ENCODE results near the gene NEDD9.

Gene NEDD9

GRCh38 chr6:11197850-11198249 is 34.6 kb downstream of the NEDD9 start:
- no peak for DNase-seq

GRCh38 chr6:11197175-11197536 is 35.3 kb downstream of the NEDD9 start:
- no peak for DNase-seq

GRCh38 chr6:11196511-11197174 is 35.8 kb downstream of the NEDD9 start:
- DNase-seq, result no peak

GRCh38 chr6:11194356-11195218 is 37.9 kb downstream of the NEDD9 start:
- DNase-seq, result no peak

- DNase-seq, result no peak
Measured at GRCh38 chr6:11193434-11193833, 39.0 kb downstream of the NEDD9 start.

GRCh38 chr6:11192167-11192566 is 40.3 kb downstream of the NEDD9 start:
- DNase-seq, result no peak

GRCh38 chr6:11190625-11191245 is 41.7 kb downstream of the NEDD9 start:
- no peak for DNase-seq

GRCh38 chr6:11189865-11190624 is 42.4 kb downstream of the NEDD9 start:
- DNase-seq, result no peak

GRCh38 chr6:11188161-11188915 is 44.1 kb downstream of the NEDD9 start:
- DNase-seq, result no peak

- DNase-seq, result no peak
Measured at GRCh38 chr6:11187301-11187700, 45.2 kb downstream of the NEDD9 start.

- DNase-seq, result no peak
Measured at GRCh38 chr6:11185204-11185842, 47.1 kb downstream of the NEDD9 start.

GRCh38 chr6:11183761-11184362 is 48.6 kb downstream of the NEDD9 start:
- DNase-seq, result no peak

- no peak for DNase-seq
Measured at GRCh38 chr6:11181478-11182136, 50.9 kb downstream of the NEDD9 start.

- DNase-seq, result no peak
Measured at GRCh38 chr6:11179419-11180202, 52.9 kb downstream of the NEDD9 start.

- no peak for DNase-seq
Measured at GRCh38 chr6:11179088-11179418, 53.4 kb downstream of the NEDD9 start.

GRCh38 chr6:11177271-11177670 is 55.2 kb downstream of the NEDD9 start:
- no peak for DNase-seq

GRCh38 chr6:11174242-11174611 is 58.2 kb downstream of the NEDD9 start:
- no peak for DNase-seq

- peak; percentile 51 for DNase-seq
Measured at GRCh38 chr6:11172501-11173327, 59.8 kb downstream of the NEDD9 start.

GRCh38 chr6:11171952-11172351 is 60.5 kb downstream of the NEDD9 start:
- DNase-seq, result no peak
